ENCODE measurements around the gene SERP2. TPM values are rescaled to one million over a fixed set of nuclear protein-coding genes. Genes with fewer than 3 reads are reported as not detected.

SERP2 gene
- total RNA-seq, 1 experiment from 2014 or later = 1.8 TPM

DNA sequence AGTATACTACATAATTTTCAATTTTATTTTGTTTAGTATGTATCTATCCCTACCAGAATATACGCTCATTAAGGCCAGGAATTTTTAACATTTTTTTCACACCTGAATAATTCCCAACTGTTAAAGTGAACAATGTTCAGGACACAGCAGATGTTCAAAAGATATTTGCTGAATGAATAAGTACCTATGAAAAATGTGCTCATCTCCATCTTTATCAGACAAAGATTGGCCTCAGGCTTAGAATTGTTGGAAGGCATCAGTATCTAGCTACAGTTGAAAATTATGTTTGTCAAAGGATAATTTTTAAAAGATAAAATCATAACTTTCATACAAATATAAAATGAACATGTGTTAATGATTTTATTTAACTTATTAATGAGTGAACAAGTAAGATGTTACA lies 30.9 kb upstream of the SERP2 start:
- H3K23ac ChIP-seq (ENCODE audit: insufficient read length, low read depth, low read length) = no peak overlapping the region
- no peak overlapping the region for H3K27ac Mint-ChIP-seq
- H3K27me3 ChIP-seq (ENCODE audit: insufficient read depth, low read length) = no peaks in the 10 kb centered on the region
- H3K27ac ChIP-seq (ENCODE audit: insufficient read length, low read depth, low read length) = no peak overlapping the region
- H2BK15ac ChIP-seq (ENCODE audit: low read depth, low read length) = no peak overlapping the region
- no peak overlapping the region for H3K18ac ChIP-seq (ENCODE audit: insufficient read length, low read depth, low read length)
- no peak overlapping the region for H2BK5ac ChIP-seq (ENCODE audit: insufficient read length, low read length)
- no peaks in the 10 kb centered on the region for H3K4me1 ChIP-seq (ENCODE audit: insufficient read depth, low read length)
- no peak overlapping the region for H3T11ph ChIP-seq (ENCODE audit: low read length)
- no peak overlapping the region for H4K5ac ChIP-seq (ENCODE audit: insufficient read length, low read depth, low read length)
- no peak overlapping the region for H3K4me3 Mint-ChIP-seq
- peaks cover under 1% of the 10 kb centered on the region for H3K27me3 Mint-ChIP-seq (ENCODE audit: low read depth)
- H2BK120ac ChIP-seq (ENCODE audit: low read depth, low read length, poor library complexity, severe bottlenecking) = no peak overlapping the region
- DNase-seq = no peak
- no peaks in the 10 kb centered on the region for H3K9me3 ChIP-seq (ENCODE audit: control insufficient read depth, low read depth, low read length)
- no CpG with 5 or more reads among the region's 1 CpG for WGBS (ENCODE audit: extremely low coverage, insufficient read length, low lambda C conversion rate)
- no peak overlapping the region for H2AK5ac ChIP-seq (ENCODE audit: insufficient read length, low read length)
- no peak overlapping the region for H3K56ac ChIP-seq (ENCODE audit: insufficient read length, low read depth, low read length)
- no peak overlapping the region for H3K4ac ChIP-seq (ENCODE audit: low read depth, low read length)
- no peak overlapping the region for H4K8ac ChIP-seq (replicated peaks; ENCODE audit: insufficient read length, low read depth, low read length)
- no peak overlapping the region for H2BK20ac ChIP-seq (ENCODE audit: low read depth, low read length, poor library complexity, severe bottlenecking)
- no peaks in the 10 kb centered on the region for H3K23me2 ChIP-seq (ENCODE audit: insufficient read length, low read depth, low read length, poor library complexity, severe bottlenecking)
- H3K14ac ChIP-seq (ENCODE audit: insufficient read depth, low read length) = no peak overlapping the region
- no peaks in the 10 kb centered on the region for H3K79me2 ChIP-seq (ENCODE audit: insufficient read depth, low read length)
- H3K36me3 Mint-ChIP-seq (ENCODE audit: insufficient read depth in 1 of 3, low read depth in 3 of 3) = peaks cover 0 to 5% (median 4%) of the 10 kb centered on the region in 3 experiments; a peak in 2 of 7 replicates
- H3K9me3 Mint-ChIP-seq = peaks cover 3 to 4% of the 10 kb centered on the region in 2 experiments; a peak in 2 of 5 replicates
- no peak overlapping the region for H2BK12ac ChIP-seq (ENCODE audit: insufficient read length, low read depth, low read length)
- H3K79me1 ChIP-seq (ENCODE audit: insufficient read depth, low read depth, low read length, poor library complexity, severe bottlenecking) = no peaks in the 10 kb centered on the region
- H2AFZ ChIP-seq (ENCODE audit: low read length) = no peak overlapping the region
- TF ChIP-seq, protein P1, sequence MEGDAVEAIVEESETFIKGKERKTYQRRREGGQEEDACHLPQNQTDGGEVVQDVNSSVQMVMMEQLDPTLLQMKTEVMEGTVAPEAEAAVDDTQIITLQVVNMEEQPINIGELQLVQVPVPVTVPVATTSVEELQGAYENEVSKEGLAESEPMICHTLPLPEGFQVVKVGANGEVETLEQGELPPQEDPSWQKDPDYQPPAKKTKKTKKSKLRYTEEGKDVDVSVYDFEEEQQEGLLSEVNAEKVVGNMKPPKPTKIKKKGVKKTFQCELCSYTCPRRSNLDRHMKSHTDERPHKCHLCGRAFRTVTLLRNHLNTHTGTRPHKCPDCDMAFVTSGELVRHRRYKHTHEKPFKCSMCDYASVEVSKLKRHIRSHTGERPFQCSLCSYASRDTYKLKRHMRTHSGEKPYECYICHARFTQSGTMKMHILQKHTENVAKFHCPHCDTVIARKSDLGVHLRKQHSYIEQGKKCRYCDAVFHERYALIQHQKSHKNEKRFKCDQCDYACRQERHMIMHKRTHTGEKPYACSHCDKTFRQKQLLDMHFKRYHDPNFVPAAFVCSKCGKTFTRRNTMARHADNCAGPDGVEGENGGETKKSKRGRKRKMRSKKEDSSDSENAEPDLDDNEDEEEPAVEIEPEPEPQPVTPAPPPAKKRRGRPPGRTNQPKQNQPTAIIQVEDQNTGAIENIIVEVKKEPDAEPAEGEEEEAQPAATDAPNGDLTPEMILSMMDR (conservative IDR thresholded peaks at IDR 0.05) = no peak
- H3K4me1 Mint-ChIP-seq = peaks cover 3 to 6% of the 10 kb centered on the region in 2 experiments
- H4K91ac ChIP-seq (ENCODE audit: insufficient read length, low read depth, low read length) = no peak overlapping the region
- H4K20me1 ChIP-seq (ENCODE audit: control insufficient read depth, insufficient read depth, insufficient read length) = no peaks in the 10 kb centered on the region
- no peak overlapping the region for H3K4me2 ChIP-seq (ENCODE audit: insufficient read depth, insufficient read length, low read length)
- H3K9ac ChIP-seq (ENCODE audit: extremely low read depth, insufficient read length, low read length) = no peak overlapping the region
